ENCODE measurements around the gene FBXO36. TPM values are rescaled to one million over a fixed set of nuclear protein-coding genes. Genes with fewer than 3 reads are reported as not detected.
A peak's percentile ranks its signal among the peaks of the same experiment; 100 is the strongest.

Gene FBXO36
- total and polyA plus RNA-seq, 2 of the 13 experiments (the other 11 are each of a cell fraction or from before 2014, with no cell fraction given) = 2.8 TPM

GRCh38 chr2:229921892-229922448 lies 333 bp upstream of the FBXO36 start, which contains the start of gene TRIP12 (continued):
- TF ChIP-seq, protein P1, sequence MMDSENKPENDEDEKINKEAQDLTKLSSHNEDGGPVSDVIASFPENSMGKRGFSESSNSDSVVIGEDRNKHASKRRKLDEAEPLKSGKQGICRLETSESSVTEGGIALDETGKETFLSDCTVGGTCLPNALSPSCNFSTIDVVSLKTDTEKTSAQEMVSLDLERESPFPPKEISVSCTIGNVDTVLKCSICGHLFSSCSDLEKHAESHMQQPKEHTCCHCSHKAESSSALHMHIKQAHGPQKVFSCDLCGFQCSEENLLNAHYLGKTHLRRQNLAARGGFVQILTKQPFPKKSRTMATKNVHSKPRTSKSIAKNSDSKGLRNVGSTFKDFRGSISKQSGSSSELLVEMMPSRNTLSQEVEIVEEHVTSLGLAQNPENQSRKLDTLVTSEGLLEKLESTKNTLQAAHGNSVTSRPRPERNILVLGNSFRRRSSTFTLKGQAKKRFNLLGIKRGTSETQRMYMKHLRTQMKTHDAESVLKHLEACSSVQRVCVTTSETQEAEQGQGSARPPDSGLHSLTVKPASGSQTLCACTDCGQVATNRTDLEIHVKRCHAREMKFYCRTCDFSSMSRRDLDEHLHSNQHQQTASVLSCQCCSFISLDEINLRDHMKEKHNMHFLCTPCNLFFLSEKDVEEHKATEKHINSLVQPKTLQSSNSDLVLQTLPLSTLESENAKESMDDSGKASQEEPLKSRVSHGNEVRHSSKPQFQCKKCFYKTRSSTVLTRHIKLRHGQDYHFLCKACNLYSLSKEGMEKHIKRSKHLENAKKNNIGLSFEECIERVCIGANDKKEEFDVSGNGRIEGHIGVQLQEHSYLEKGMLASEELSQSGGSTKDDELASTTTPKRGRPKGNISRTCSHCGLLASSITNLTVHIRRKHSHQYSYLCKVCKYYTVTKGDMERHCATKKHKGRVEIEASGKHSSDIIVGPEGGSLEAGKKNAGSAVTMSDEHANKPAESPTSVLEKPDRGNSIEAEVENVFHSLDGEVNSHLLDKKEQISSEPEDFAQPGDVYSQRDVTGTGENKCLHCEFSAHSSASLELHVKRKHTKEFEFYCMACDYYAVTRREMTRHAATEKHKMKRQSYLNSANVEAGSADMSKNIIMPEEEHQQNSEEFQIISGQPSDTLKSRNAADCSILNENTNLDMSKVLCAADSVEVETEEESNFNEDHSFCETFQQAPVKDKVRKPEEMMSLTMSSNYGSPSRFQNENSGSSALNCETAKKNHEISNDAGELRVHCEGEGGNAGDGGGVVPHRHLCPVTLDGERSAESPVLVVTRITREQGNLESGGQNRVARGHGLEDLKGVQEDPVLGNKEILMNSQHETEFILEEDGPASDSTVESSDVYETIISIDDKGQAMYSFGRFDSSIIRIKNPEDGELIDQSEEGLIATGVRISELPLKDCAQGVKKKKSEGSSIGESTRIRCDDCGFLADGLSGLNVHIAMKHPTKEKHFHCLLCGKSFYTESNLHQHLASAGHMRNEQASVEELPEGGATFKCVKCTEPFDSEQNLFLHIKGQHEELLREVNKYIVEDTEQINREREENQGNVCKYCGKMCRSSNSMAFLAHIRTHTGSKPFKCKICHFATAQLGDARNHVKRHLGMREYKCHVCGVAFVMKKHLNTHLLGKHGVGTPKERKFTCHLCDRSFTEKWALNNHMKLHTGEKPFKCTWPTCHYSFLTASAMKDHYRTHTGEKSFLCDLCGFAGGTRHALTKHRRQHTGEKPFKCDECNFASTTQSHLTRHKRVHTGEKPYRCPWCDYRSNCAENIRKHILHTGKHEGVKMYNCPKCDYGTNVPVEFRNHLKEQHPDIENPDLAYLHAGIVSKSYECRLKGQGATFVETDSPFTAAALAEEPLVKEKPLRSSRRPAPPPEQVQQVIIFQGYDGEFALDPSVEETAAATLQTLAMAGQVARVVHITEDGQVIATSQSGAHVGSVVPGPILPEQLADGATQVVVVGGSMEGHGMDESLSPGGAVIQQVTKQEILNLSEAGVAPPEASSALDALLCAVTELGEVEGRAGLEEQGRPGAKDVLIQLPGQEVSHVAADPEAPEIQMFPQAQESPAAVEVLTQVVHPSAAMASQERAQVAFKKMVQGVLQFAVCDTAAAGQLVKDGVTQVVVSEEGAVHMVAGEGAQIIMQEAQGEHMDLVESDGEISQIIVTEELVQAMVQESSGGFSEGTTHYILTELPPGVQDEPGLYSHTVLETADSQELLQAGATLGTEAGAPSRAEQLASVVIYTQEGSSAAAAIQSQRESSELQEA (CRISPR knock-in tag; IDR thresholded peaks at IDR 0.05; ENCODE audit: not compliant biosample characterization) = no peak
- TF ChIP-seq NAIF1 (CRISPR knock-in tag; IDR thresholded peaks at IDR 0.05; ENCODE audit: borderline replicate concordance) = 0 out of 2 replicates have a peak, but pooled peaks have one; percentile 49
- peak; percentile 71; the same call in 1 of the 2 replicates for TF ChIP-seq IRF2 (CRISPR knock-in tag; IDR thresholded peaks at IDR 0.05)
- no peak for TF ChIP-seq SMARCE1 (IDR thresholded peaks at IDR 0.05; ENCODE audit: borderline replicate concordance)
- no peak; the same call in 1 of the 2 replicates for TF ChIP-seq PPARG (CRISPR knock-in tag; conservative IDR thresholded peaks at IDR 0.05)
- TF ChIP-seq KDM2A (CRISPR knock-in tag; IDR thresholded peaks at IDR 0.05; ENCODE audit: borderline replicate concordance, low read depth) = peak; percentile 84
- TF ChIP-seq ZMAT5 (CRISPR knock-in tag; IDR thresholded peaks at IDR 0.05; ENCODE audit: borderline replicate concordance, low read depth) = 0 out of 2 replicates have a peak, but pooled peaks have one; percentile 52
- peak; percentile 38; the same call in 1 of the 2 replicates for TF ChIP-seq ZNF670 (CRISPR knock-in tag; IDR thresholded peaks at IDR 0.05; ENCODE audit: borderline replicate concordance)
- TF ChIP-seq NBN (conservative IDR thresholded peaks at IDR 0.05) = no peak
- peak; percentile 99 for TF ChIP-seq ZBTB2 (CRISPR knock-in tag; IDR thresholded peaks at IDR 0.05; ENCODE audit: low read depth)
- TF ChIP-seq, protein P2, sequence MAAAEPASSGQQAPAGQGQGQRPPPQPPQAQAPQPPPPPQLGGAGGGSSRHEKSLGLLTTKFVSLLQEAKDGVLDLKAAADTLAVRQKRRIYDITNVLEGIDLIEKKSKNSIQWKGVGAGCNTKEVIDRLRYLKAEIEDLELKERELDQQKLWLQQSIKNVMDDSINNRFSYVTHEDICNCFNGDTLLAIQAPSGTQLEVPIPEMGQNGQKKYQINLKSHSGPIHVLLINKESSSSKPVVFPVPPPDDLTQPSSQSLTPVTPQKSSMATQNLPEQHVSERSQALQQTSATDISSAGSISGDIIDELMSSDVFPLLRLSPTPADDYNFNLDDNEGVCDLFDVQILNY (CRISPR knock-in tag; conservative IDR thresholded peaks at IDR 0.05) = 0 out of 2 replicates have a peak, but pooled peaks have one; percentile 38
- TF ChIP-seq, protein P3, sequence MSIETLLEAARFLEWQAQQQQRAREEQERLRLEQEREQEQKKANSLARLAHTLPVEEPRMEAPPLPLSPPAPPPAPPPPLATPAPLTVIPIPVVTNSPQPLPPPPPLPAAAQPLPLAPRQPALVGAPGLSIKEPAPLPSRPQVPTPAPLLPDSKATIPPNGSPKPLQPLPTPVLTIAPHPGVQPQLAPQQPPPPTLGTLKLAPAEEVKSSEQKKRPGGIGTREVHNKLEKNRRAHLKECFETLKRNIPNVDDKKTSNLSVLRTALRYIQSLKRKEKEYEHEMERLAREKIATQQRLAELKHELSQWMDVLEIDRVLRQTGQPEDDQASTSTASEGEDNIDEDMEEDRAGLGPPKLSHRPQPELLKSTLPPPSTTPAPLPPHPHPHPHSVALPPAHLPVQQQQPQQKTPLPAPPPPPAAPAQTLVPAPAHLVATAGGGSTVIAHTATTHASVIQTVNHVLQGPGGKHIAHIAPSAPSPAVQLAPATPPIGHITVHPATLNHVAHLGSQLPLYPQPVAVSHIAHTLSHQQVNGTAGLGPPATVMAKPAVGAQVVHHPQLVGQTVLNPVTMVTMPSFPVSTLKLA (IDR thresholded peaks at IDR 0.05) = peak; percentile 40
- 0 out of 2 replicates have a peak, but pooled peaks have one; percentile 12 for TF ChIP-seq MIER2 (CRISPR knock-in tag; IDR thresholded peaks at IDR 0.05)
- TF ChIP-seq, protein P4, sequence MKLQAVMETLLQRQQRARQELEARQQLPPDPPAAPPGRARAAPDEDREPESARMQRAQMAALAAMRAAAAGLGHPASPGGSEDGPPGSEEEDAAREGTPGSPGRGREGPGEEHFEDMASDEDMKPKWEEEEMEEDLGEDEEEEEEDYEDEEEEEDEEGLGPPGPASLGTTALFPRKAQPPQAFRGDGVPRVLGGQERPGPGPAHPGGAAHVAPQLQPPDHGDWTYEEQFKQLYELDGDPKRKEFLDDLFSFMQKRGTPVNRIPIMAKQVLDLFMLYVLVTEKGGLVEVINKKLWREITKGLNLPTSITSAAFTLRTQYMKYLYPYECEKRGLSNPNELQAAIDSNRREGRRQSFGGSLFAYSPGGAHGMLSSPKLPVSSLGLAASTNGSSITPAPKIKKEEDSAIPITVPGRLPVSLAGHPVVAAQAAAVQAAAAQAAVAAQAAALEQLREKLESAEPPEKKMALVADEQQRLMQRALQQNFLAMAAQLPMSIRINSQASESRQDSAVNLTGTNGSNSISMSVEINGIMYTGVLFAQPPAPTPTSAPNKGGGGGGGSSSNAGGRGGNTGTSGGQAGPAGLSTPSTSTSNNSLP (IDR thresholded peaks at IDR 0.05; ENCODE audit: low read depth, low read length) = no peak; the same call in 1 of the 2 replicates

Data from HepG2 (cell line).